RPMI7951 (cell line): ENCODE results near the gene CEP68. TPM values are rescaled to one million over a fixed set of nuclear protein-coding genes. Genes with fewer than 3 reads are reported as not detected.

ENCODE experiments used
- DNase-seq: peaks from one replicate; pipeline ENCODE4 v3.0.0-alpha.2; 2012; ENCODE audit warnings: low read depth
- total RNA-seq: library from RNA; depleted of rRNA; stranded (reverse); fragments of >200 nt; shearing (Covaris generic); gene quantifications from 2 replicates; pipeline ENCODE4 v1.2.3, GENCODE V29; 2014

CEP68 gene
- total RNA-seq, 1 experiment from 2014 or later, result 5.6 TPM

DNA sequence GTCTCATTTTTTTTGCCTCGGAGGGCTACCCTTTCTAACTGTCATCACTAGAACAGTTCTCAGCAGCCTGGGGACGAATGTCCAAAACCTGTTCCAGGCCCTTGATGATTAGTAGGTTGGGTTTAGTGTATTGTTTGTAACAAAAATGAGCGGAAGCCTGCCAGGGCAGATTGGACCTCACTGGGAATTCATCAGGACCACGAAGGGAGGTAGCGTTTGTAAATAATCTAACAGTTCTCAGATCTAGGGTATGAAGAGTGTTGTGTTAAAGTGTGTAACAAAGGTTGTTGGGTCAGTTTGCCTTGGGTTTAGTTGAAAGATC, 799 bp downstream of the CEP68 start:
- DNase-seq, result no peak

DNA sequence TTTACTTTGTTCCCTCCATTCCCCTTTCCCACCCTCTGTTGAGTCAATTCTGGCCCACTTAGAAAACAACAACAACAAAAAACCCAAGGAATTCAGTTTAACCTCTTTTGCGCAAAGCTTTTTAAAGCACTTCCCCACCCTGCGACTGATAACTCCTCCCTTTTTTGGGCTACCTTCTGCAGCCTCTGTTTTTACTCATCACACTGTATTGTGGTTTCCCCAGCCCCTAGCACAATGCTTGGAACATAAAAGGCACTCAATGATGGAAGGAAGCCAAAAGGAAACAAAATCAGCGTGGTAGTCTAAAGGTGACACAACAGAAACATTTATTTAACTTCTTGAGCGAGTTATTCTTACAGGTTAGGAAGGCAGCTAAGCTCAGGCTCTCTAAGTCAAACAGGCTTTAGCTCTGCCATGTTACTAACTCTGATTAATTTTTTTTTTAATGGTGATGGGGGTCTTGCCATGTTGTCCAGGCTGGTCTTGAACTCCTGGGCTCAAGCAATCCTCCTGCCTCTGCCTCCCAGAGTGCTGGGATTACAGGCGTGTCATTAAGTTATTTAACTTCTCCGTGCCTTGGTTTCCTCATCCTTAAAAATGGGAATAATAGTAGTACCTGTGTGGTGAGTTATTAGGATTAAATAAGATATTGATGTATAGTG, 1.3 kb downstream of the CEP68 start:
- DNase-seq, result peak; percentile 62

DNA sequence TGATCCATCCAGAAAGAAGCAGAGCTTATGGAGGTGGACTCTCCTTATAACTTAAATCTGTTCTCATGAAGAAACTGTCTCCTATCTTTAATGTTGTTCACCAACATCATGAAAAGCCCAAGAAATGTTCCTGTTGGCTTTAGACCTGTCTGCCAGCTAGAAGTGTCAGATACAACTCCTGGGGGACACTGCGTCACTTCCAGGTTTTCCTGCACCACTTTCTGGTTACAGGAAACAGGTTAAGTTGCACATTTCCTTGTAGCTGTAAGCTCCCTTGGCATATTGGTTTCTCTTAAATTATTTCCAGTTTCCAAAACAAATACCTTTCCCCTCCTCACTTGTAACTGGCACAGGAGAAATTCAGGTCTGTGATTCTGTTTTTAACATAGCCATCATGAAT, 2.9 kb downstream of the CEP68 start:
- DNase-seq, result no peak

DNA sequence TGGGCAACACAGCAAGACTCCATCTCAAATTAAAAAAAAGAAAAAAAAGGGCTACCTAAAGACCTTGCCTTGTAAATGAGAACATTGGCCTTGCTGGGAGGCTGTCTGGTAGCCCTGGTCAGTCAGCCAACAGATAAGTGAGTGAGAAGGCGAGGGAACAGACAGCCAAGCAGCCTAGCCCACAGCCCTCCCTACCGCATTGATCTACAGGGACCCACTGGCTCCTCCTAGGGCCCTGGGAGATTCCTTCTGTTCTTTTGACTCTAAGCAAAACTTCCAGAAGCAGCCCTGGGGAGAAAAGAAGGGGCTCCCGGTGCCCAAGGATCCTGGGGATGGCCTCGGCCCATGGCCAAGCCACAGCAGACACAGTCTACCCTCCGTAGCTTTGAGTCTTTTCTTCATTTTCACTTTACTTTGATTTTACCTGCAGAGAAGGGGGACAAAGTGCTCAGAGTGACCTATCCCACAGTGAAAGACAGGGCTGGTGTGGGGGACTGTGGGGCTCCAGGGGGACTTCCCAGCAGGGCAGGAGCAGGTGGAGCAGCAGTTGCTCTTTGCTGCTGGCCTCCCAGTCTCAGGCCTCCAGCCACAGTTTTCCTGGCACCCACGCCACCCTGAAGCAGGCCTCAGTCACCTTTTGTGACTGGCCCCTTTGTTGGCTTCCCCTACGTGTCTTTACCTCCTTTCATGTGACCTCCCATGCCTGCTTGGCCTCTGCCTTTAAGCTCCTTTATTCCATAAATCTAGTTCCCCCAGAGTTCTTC, 5.1 kb downstream of the CEP68 start:
- no peak for DNase-seq

DNA sequence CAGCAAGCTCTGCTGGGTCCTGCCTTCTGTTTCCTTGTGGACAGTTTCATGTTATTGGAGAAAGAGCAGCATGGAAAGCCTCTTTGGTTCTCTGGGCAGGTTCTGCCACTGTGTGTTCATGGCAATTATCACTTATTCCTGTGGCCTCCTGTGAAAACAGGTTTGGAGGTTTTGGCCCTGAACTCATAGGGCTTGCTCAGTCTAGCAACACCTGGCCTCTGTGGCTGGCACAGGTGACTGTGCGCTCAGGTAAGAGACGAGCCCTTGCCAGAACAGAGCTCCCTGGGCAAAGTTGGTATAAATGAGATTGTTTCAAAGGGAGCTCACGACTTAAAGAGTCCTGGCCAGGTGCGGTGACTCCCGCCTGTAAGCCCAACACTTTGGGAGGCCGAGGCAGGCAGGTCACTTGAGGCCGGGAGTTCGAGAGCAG, 5.7 kb downstream of the CEP68 start:
- no peak for DNase-seq

DNA sequence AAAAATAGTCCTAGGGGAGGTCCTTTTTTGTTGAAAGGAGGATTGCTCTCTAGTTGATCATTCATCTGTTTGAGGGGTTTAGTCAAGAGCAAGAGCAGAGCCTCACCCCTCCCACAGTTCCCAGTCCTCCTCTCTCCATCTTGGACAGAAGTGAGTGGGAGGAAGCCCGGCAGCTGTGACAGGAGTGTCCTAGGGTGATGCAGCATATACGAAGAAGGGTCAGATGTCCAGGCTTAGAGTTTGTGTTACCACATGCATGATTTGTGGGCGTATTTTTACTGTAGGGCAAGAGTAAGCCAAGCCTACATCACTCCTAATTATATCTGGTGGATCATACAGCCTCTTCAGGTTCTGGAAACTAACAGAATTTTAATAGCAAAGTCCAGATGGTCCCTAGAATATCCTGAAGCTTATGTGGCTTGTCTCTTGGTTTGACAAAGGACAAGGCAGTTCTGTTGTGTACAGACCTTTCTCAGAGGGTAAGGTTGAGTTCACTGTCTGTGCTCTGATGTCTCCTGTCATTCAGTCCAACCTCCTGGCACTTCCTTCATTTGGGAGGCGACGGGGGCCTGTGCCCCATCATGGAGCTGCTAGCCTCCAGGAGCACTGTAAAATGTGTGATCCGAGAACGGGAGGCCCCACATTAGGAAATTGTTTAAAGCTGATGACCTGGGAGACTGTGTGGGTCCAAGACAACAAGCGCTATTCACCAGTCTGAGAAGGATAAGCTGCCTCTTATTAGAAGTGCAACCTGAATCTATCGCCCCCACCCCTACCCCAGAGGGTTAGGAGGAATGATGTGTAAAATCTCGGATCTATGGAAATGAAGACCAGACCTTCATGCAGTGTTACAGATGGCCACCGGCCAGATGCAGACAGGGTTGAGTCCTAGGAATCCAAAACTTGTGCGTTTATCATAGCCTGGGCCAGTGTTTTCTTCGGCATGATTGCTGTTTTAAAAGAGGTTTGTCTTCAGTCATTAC, 6.9 kb downstream of the CEP68 start:
- DNase-seq, result no peak

DNA sequence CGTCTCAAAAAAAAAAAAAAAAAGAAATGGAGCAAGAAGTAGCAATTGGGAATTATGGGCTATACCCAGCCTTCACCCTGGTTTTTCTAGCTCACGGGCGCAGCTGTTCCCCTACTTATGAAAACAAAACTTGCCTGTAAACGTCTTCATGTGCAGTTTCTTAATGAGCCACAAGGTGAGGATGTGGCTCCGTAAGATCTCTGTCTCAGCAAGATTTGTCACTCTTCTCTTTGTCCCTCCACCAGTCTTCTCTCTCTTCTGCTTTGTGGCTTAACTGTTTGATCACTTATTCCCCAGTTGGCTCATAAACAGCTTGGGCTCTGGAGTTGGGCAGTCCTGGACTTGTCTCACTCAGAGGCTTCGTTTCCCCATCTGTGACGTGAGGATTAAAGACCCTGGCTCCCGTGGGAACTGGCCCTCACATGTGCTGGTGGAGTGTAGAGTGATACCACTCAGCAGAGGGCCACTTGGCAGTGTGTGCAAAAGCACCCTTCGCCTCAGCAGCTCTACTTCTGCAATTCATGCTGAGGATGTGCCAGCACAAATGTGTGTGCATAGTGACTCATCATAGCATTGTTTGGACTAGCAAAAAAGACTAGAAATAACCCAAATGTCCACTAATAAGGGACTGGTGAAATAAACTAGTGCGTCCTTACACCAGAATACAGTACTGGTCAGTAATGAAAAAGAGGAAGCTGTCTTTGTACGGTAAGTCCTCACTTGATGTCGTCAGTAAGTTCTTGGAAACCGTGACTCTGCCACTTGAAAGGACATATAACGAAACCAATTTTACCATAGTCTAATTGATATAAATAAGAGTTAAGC, 8.7 kb downstream of the CEP68 start:
- DNase-seq, result peak; percentile 78

DNA sequence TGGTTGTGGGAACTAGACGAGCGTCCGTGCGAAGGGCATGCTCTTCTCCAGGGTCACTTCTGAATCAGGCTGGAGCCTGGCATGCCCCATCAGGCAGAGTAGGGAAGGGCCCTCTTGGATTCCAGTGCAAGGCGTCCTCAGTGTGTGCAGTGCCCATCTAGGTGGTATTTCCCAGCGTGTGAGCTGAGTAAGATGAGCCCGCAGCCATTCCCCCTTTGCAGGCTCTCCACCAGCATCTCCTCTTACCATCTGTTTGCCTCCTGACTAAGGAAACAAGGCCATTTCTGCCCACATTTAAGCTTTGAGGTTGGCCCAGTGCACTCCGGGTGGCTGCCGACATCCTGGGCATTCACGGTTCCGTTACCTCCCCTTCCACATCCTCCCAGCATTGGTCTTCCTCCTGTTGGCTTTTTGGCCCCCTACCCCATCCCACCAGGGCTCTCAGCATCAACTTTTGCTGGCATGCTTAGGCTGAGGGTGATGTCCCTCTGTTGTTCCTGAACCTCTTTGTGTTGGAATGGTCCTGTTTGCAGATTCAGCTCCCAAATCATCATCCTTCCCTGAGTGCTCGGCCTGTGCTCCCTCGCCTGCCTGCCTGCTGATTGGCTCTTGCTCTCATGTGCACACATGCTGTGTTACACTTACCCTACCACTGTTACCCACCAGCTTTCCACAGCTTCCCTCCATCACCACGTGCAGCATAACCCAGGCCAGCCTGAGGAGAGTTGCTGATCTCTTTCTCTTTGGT, 11.8 kb downstream of the CEP68 start:
- DNase-seq, result no peak

DNA sequence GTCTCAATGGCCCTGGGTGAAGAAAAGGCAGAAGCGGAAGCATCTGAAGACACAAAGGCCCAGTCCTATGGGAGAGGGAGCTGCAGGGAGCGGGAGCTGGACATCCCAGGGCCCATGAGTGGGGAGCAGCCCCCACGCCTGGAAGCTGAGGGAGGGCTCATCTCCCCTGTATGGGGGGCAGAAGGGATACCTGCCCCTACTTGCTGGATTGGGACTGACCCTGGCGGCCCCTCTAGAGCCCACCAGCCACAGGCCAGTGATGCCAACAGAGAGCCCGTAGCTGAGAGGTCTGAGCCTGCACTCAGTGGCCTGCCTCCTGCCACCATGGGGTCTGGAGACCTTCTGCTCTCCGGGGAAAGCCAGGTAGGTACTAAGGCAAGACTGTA, 13.2 kb downstream of the CEP68 start:
- no peak for DNase-seq

DNA sequence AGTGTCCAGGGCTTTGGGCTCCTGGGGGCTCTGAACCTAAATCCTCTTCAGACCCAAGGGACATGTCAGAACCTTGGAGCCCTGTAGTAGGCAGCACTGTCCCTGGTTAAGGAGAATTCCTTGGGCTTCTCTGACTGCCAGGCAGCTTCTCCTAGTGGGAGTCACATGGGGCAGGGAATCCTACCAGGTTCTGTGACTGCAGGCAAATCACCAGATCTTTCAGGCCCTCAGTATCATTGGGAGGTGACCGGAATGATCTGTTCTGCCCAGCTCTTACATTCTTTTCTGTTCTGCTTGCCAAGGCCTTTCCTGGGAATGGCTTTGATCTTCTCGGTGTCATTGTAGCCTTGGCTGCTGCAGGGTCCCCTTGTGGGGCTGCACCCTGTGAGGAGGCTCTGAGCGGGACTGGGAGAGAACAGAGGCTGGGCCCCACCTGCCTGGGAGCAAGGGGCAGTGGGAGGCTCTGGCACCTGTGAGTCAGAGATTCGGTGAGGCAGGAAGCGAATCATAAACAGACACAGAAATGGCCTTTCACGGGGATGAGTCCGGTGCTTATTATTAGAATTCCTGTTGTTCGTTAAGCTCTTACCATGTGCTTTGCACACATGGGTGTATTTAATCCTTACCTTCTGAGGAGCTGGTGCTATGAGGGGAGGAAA, 14.1 kb downstream of the CEP68 start:
- peak; percentile 50 for DNase-seq

DNA sequence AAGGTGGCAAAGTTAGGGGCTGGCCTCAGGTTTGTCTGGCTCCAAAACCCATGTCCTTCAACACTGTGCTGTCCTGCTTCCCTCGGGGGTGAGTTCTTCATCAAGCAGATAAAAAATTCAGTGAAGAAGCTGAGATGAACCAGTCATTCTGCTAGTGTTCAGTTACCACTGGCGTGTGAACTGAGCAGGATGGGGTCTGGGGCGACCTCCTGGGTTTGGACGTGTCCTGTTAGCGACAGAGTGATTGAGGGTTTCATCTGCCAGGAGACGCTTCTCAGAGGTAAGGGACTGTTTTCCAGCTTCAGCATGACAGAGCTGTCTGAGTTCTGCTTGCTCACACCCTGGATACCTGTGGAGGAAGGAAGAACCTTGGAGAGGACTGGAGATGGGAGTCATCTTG, 14.6 kb downstream of the CEP68 start:
- DNase-seq, result no peak

DNA sequence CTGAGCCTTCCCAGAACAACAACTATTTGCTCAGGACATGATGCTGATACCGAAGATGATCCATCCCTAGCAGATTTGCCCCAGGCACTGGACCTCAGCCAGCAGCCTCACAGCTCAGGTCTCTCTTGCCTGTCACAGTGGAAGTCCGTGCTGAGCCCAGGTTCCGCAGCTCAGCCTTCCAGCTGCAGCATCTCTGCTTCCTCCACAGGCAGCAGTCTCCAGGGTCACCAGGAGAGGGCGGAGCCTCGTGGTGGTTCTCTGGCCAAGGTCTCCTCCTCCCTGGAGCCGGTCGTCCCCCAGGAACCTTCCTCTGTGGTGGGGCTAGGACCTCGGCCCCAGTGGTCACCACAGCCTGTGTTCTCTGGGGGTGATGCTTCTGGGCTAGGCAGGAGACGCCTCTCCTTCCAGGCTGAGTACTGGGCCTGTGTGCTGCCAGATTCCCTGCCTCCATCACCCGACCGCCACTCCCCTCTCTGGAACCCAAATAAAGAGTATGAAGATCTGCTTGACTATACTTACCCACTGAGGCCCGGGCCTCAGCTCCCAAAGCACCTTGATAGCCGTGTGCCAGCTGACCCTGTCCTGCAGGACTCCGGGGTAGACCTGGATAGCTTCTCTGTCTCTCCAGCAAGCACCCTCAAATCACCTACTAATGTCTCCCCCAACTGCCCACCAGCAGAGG, 15.4 kb downstream of the CEP68 start:
- peak; percentile 34 for DNase-seq

DNA sequence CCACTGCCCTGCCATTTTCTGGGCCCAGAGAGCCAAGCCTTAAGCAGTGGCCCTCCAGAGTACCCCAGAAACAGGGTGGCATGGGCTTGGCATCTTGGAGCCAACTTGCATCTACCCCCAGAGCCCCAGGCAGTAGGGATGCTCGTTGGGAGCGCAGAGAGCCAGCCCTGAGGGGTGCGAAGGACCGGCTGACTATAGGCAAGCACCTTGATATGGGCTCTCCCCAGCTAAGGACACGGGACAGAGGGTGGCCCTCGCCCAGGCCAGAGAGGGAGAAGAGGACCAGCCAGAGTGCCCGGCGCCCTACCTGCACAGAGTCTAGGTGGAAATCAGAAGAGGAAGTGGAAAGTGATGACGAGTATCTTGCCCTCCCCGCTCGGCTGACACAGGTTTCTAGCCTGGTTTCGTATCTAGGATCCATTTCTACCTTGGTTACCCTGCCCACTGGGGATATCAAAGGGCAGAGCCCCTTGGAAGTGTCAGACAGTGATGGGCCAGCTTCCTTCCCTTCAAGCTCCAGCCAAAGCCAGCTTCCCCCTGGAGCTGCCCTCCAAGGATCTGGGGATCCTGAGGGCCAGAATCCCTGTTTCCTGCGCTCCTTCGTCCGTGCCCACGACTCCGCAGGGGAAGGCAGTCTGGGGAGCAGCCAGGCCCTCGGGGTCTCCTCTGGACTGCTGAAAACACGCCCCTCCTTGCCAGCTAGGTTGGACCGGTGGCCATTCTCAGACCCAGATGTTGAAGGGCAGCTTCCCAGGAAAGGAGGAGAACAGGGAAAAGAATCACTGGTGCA, 16.2 kb downstream of the CEP68 start:
- no peak for DNase-seq

DNA sequence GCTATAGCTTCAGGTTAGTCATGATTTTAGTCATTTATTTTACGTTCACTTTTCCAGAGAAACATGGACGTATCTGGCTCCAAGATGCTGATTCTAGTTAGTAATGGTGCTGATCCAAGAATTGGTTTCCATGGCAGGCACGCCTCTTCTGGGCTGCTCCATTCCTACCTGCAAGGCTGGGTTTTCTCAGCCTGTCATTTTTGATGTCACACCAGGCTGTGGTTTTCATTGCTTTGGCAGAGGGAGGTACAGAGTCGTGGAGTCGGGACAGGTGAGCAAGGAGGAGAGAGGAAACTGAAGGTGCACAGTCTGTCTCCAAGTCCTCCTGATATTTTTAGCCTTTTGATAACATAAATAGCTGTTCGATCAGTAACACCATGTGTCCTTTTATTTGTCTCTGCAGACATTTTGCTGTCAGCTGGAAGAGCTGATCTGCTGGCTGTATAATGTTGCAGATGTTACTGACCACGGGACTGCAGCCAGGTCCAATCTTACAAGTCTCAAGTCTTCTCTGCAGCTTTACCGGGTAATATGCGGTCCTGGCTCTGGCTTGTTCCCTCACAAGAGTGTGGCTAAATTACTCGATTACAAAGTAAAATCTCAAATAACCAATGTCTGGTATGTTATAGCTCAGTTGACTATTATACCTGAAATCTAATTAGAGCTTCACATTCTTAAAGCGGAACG, 17.8 kb downstream of the CEP68 start:
- no peak for DNase-seq

DNA sequence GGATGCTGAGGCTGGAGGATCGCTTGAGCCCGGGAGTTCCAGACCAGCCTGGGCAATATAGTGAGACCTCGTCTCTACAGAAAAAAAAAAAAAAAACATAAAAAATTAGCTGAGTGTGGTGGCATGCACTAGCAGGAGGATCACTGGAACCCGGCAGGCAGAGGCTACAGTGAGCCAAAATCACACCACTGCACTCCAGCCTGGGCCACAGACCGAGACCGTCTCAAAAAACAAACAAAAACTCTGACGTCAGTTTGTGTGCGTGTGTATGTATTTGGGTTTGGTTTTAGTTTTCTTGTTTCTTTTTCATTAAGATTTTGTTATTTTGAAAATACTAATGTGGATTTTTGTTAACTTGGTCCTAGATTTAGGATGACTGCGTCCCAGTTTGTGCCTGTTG, 19.0 kb downstream of the CEP68 start:
- DNase-seq, result no peak

DNA sequence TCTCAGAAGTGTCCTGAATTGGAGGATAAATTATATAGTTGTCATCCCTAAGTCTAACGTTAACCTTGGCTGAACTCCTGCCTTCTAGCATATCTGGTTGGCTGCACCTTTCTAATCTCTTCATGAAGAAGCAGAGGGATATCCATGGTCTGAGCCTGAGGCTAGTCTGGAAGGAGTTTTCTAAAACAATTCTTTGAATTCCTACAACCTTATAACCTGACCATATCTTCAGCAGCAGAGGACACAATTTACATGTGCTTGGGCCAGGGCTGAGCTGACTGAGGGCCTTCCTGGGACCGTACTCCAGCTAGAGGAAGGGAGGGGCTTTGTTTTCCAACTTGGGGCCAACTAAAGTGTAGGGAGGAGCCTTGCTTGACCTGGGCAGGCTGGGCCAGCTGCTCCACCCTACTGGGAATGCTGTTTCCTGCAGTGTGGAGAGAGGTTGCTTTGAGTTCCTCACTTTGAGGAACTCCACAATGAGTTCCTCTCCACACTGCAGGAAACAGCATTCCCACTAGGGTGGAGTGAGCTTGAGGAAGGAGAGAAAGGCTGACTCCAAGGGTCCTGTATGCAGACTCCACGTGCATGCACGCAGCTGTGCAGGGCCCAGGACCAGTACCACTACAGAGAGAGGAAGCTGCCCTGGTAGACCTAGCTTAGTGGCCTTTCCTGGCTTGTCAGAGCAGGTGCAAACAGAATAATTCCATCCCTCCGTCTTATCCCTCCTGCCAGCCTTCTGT, 19.6 kb downstream of the CEP68 start:
- DNase-seq, result no peak

DNA sequence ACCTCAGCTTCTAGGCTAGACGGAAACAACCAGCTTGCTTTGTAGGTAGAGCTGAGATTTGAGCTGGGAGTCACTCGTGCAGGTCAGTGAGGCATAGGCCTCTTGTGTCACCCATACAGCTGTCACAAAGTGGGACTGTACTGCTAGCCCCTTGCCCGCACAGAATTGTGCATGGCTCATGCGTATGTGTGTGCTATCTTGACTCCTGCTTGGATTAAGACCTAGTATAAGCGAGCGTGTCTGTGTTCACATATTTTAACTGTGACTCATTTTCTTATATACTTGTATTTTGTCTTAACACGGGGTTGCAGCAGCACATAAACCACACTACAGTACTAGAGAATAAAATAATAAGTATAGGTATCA, 20.1 kb downstream of the CEP68 start:
- DNase-seq, result peak; percentile 30

DNA sequence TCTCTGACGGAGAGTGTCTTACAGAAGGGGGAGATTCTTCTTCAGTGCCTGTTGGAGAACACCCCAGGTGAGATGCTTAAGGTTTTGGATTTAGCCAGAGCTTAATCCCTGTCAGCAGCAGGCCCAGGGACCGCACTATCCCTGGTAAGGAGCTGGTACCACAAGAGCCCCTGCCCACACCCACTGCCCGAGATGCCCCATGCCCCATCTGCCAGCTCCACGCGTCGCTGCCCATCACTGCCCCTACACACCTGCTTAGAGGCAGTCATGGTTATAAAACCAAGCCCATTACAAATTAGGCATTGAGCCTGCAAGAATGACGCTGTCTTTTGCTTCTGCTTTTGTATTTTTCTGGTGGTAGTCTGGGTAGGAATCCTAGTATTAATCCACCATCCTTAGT, 21.7 kb downstream of the CEP68 start:
- DNase-seq, result no peak
